GM18951 (cell line): ENCODE measurements around the gene SLC44A2.
A peak's percentile ranks its signal among the peaks of the same experiment; 100 is the strongest.
"Not testable (repeated sequence)": the region's sequence is repeated elsewhere in the genome, so short reads cannot be mapped to it uniquely, and the experiment has no call there.

Experiments
- POLR2A ChIP-seq: IDR thresholded peaks from 4 replicates; pipeline ENCODE4 v1.6.1; 2011; ENCODE audit warnings: mild to moderate bottlenecking; ENCODE audit not compliant: insufficient read length, insufficient read depth; ENCODE audit errors: extremely low read depth
- in situ Hi-C: fragments of 300-500 bp; cut with MboI; formaldehyde crosslinking; loops from one replicate; pipeline ENCODE4 v1.12.0; 2022; ENCODE audit warnings: low sequenced_read_pairs, mixed read lengths, inconsistent platforms; ENCODE audit not compliant: unreplicated experiment

Gene SLC44A2

DNA sequence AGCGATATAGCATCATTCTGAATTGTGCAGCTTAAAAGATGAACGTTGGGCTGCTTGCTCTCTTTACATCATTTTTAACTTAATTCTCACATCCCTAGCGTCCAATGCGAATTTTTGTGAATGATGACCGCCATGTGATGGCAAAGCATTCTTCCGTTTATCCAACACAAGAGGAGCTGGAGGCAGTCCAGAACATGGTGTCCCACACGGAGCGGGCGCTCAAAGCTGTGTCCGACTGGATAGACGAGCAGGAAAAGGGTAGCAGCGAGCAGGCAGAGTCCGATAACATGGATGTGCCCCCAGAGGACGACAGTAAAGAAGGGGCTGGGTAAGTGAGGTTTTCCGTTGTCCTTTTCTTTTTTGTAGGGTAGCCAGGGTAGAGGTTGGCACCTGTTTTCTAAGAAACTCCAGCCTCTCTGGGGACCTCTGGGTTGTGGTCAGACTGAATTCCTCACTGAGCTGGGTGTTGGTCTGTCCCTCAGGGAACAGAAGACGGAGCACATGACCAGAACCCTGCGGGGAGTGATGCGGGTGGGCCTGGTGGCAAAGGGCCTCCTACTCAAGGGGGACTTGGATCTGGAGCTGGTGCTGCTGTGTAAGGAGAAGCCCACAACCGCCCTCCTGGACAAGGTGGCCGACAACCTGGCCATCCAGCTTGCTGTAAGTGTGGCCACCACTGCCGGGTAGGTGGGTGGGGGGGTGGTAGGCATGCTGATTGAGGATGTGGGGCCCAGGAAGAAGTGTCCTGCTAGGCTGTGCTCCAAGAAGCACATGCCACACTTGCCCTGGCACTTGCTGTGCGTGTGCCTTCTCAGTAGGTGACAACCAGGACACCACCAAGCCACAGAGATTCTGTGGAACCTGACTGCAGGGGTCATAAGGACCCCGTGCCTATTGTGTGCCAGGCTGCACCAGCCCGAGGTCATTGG is 45.8 kb downstream of the SLC44A2 start:
- in situ Hi-C loops = no loop called here
- no peak for TF ChIP-seq POLR2A

DNA sequence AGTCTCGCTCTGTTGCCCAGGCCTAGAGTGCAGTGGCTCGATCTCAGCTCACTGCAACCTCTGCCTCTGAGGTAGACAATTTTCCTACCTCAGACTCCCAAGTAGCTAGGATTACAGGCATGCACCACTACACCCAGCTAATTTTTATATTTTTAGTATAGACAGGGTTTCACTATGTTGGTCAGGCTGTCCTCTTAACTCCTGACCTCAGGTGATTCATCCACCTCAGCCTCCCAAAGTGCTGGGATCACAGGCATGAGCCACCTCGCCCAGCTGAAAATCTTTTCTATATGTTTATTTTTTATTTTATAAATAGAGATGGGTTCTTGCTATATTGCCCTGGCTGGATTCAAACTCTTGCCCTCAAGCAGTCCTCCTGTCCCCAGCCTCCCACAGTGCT is 46.6 kb downstream of the SLC44A2 start:
- in situ Hi-C loops = not testable (repeated sequence)

DNA sequence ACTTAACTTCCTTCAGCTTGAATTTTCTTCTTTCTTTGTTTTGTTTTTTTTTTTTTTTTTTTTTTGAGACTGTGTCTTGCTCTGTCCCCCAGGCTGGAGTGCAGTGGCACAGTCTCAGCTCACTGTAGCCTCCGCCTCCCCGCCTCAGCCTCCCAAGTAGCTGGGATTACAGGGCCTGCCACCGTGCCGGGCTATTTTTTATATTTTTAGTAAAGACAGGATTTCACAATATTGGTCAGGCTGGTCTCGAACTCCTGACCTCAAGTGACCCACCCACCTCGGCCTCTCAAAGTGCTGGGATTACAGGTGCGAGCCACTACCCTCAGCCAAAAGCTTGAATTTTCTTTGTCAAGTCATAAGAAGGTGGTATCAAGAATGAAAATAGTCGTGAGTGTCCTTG is 49.9 kb downstream of the SLC44A2 start:
- in situ Hi-C loops = not testable (repeated sequence)

DNA sequence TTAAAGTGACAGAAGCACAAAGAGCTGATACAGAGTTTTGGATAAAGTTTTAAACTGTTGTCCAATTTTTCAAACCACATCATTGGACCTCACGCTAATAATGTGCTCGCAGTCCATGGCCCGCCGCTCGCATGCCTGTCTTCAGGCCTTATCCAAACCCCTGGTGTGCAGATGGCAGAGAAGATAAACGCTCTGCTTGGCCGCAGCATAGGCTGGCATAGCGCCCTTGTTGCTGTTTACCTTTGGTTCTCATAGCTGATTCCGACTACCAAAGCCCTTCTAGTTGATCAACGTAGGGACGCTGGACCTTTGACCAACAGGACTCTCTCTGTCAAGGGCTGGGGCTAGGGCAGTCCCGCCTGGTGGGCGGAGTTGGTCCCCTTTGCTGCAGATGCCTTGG is 52.4 kb downstream of the SLC44A2 start:
- in situ Hi-C loops = no loop called here

DNA sequence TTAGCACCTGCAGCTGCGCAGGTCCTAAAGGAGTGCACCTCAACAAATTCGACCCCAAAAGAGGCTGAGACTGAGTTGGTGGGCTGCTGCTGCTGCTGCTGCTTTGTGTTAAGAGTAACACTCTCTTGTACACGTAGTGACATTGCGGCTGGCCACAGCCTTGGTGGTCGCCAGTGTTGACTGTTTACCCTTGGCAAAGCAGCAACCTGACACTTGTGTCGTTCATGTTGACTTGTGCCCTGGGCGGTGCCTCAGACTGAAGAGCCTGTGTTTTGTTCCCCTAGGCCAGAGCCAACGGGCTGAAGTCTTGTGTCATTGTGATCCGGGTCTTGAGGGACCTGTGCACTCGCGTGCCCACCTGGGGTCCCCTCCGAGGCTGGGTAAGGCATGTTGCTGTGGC is 53.5 kb downstream of the SLC44A2 start:
- peak; percentile 11 for TF ChIP-seq POLR2A
- in situ Hi-C loops = no loop called here

More for the DNA sequence above, 52.4 kb downstream of the SLC44A2 start:
- no peak for TF ChIP-seq POLR2A

DNA sequence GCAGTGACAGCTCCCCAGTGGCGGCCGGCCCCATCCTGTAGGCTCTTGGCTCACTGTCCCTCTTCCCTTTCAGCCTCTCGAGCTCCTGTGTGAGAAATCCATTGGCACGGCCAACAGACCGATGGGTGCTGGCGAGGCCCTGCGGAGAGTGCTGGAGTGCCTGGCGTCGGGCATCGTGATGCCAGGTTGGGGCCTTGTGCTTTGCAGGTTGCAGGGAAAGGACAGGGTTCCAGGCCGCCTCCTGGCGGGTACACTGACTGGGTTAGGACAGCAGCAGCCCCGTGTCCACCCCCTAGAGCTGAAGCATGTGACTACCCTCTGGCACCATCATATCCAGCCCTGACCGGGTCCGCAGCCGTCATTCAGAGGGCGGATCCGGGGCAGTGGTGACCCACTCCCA is 54.4 kb downstream of the SLC44A2 start:
- in situ Hi-C loops = no loop called here
- no peak for TF ChIP-seq POLR2A

DNA sequence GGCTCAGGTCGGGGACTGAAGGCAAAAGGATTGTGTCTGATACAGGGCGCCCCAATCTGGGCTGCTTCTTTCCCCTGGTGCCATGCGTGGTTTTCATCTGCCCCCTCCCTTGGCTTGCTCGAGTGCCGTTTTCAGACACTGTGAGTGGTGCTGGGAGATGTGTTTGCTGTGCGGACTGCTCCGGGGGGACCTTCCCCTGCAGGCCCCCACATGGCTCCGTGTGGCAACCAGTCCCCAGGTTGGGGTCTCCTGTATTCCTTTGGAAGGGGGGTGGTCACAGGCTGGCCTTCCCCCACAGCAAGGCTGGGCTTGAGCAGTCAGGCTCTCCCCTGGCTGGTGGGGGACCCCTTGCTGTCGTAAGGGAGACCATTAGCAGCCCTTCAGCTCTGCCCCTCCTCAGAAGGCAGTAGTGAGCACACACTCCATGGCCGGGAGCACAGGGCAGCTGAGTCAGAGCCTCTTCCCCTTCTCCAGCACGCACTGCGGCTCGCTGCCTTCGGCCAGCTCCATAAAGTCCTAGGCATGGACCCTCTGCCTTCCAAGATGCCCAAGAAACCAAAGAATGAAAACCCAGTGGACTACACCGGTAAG is 55.3 kb downstream of the SLC44A2 start:
- in situ Hi-C loops = no loop called here
- no peak for TF ChIP-seq POLR2A

DNA sequence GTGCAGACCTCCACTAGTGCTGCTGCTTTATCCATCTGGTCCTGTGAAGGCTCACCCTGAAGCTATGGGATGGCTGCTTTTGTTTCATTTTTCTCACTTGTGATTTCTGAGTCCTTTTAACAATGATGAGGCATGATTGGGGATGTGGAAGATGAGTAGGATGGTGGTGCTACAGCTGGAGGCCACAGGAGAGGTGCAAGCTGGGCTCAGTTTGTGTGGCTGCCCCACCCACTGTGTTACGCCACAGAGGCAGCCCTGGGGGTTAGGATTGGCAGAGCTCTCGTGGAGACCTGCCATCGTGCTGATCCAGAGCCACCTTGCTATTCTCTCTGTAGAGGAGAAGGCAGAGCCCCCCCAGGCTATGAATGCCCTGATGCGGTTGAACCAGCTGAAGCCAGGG is 56.3 kb downstream of the SLC44A2 start:
- in situ Hi-C loops = no loop called here
- TF ChIP-seq POLR2A = no peak

DNA sequence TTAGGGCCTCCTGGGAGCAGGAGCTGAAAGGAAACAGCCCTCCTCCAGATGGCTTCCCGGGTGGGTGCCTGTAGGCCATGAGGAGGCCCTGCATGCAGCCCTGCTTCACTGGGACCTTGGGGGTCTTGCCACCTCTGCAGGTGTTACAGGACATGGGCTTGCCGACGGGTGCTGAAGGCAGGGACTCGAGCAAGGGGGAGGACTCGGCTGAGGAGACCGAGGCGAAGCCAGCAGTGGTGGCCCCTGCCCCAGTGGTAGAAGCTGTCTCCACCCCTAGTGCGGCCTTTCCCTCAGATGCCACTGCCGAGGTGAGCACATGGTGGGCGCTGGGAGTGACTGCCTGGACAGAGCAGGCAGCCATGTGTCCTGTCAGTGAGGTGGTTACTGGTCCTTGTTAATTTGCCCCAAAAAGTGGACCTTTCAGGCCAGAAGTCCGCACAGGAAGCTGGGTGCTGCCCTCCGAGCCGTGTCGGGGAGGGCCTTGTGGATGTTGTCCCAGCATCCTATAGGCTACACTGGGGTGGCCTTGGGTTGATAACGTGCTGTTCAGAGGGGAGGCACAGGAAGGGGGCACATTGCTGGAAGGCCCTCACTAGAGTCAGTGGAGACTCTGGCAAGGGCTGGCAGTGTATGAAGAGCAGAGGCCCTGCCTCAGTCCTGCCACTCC is 57.2 kb downstream of the SLC44A2 start:
- no peak for TF ChIP-seq POLR2A
- in situ Hi-C loops = no loop called here

DNA sequence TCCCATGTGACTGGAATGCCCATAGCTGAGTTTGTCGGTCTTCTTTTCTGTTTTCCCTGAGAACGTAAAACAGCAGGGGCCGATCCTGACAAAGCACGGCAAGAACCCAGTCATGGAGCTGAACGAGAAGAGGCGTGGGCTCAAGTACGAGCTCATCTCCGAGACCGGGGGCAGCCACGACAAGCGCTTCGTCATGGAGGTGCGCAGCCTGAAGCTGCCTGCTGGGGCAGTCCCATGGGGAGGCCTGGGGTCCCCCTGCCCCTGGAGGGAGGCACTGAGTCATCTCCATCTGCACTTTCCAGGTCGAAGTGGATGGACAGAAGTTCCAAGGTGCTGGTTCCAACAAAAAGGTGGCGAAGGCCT is 57.7 kb downstream of the SLC44A2 start:
- in situ Hi-C loops = no loop called here
- TF ChIP-seq POLR2A = no peak

DNA sequence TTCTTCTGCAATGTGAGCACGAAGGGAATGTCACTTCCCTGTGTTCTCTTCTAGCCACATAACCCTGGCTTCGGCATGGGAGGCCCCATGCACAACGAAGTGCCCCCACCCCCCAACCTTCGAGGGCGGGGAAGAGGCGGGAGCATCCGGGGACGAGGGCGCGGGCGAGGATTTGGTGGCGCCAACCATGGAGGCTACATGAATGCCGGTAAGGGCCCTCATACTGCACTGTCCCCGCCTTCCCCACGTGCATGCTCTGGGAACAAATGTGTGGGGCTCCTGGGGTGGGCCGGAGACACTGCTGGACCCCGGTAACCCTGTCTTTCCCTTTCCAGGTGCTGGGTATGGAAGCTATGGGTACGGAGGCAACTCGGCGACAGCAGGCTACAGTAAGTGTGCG is 58.2 kb downstream of the SLC44A2 start:
- no peak for TF ChIP-seq POLR2A

DNA sequence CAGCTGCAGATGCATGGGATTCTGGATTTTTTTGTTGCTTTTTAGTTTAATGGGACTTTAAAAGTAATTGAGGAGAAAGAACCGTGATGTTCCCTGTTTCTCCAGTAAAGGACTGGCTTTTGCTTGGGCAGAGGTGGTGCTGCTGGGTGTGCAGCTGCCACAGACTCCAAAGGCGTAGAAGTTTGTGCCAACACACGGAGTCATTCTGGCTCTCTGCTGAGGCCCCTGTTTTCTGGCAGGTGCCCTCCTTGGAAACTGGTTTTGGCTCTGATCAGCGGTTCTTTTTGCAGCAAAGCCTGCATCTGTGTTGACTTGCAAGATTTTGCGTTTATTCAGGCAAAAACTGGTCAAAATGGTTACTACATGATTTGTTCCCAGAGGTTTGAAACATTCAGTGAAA is 59.9 kb downstream of the SLC44A2 start:
- no peak for TF ChIP-seq POLR2A
- in situ Hi-C loops = no loop called here

More for the DNA sequence above, 58.2 kb downstream of the SLC44A2 start:
- in situ Hi-C loops = no loop called here

DNA sequence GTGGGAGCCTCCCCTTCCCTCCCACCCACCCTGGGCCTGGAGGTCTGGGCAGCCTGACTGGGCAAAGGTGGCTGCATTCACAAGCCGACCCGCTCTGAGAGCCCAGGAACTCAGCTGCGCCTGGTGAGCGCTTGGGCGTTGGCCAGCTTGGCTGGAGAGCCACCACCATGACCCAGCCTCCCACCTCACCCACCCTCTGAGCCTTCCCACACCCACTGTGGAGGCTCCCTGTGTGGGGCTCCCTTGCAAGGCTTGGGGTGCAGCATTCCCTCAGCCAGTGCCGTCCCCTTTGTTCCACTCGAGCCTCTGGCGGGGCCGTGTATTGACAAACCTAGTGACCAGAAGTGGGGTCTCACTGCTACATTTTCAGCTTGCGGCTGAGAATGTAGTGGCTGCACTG is 60.8 kb downstream of the SLC44A2 start:
- in situ Hi-C loops = no loop called here
- TF ChIP-seq POLR2A = no peak

DNA sequence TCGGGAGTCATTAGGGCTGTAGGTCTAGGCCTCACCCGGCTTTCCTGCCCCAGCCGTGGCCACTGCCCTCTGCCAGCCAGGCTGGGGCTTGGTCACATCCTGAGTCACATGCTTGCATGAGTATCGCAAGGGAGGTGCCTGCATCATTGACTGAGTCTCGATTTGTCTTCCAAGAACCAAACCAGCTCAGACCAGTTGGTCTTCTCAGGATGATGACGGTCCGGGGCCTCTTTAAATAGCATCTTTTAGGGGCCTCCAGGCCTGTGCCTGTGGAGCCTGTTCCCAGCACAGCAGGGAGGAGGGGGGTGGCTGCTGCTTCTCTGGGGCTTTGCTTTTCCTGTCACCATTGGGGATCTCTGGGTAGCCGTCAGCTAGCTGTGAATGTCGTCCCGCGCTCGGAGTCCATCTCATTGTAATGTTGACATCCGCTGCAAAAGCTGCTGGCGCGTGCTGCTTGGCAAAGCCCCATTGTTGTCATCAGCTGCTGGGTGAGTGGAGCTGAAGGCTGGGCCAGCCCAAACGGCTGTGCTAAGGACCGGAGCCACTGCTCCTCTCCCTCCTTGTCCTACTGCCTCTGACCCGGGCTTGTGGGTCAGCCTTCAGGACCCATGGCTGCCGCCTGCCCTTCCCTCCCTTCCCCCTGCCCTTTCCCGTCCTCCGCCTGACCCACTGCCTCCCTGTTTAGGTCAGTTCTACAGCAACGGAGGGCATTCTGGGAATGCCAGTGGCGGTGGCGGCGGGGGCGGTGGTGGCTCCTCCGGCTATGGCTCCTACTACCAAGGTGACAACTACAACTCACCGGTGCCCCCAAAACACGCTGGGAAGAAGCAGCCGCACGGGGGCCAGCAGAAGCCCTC is 61.5 kb downstream of the SLC44A2 start:
- no peak for TF ChIP-seq POLR2A
- in situ Hi-C loops = no loop called here
